SH-SY5Y (cell line): Measurements from ENCODE around the gene ATAD2B.

ENCODE experiments used
- GATA2 ChIP-seq: IDR thresholded peaks from 2 replicates; pipeline ENCODE4 v1.6.1; 2011; ENCODE audit warnings: mild to moderate bottlenecking, low read depth, low read length
- GATA3 ChIP-seq: IDR thresholded peaks from 2 replicates; pipeline ENCODE4 v1.6.1; 2011; ENCODE audit warnings: low read depth, mild to moderate bottlenecking, low read length, moderate library complexity

Gene ATAD2B

GRCh38 chr2:23836971-23837565, 89.9 kb downstream of the ATAD2B start:
- TF ChIP-seq GATA3 (no peak), GATA2 (no peak)

DNA sequence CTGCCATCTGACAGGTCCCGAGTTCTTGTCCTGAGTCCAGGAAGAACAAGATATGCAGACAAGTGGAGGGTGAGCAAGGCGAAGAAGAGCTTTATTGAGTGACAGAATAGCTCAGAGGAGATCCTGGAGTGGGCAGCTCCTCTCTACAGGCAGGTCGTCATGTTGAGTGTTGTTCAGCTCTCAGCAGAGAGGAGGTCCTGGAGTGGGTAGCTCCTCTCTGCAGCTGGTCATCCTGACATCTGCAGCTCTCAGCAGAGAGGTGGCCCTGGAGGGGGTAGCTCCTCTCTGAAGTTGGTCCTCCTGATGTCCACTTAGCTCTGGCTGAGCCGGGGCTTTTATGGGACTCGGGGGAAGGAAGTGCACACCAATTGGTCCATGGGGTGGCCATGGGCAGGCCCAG, 90.4 kb downstream of the ATAD2B start:
- TF ChIP-seq GATA3 (no peak), GATA2 (no peak)

- TF ChIP-seq GATA3, result no peak
- no peak for TF ChIP-seq GATA2
Measured at GRCh38 chr2:23835988-23836387, 90.9 kb downstream of the ATAD2B start.

- TF ChIP-seq GATA3 (no peak), GATA2 (no peak)
Measured at GRCh38 chr2:23835423-23835822, 91.5 kb downstream of the ATAD2B start.

DNA sequence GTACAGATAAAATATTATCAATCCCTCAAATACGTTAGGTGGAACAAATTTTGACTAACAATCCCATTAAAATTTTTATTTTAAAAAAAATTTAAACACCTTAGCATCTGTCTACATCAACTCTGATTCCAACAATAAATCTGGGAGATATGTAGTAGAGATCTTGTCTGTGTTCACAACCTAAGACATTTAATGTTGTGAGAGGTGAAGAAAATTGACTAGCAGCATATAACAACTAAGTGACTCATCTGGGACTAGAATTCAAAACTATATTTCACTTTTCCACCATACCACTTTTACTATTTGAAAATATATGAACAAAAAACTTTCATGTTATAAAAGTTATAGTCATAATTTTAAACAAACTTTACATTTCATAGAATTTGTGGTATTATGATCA, 97.9 kb downstream of the ATAD2B start:
- TF ChIP-seq GATA2 (no peak), GATA3 (no peak)

DNA sequence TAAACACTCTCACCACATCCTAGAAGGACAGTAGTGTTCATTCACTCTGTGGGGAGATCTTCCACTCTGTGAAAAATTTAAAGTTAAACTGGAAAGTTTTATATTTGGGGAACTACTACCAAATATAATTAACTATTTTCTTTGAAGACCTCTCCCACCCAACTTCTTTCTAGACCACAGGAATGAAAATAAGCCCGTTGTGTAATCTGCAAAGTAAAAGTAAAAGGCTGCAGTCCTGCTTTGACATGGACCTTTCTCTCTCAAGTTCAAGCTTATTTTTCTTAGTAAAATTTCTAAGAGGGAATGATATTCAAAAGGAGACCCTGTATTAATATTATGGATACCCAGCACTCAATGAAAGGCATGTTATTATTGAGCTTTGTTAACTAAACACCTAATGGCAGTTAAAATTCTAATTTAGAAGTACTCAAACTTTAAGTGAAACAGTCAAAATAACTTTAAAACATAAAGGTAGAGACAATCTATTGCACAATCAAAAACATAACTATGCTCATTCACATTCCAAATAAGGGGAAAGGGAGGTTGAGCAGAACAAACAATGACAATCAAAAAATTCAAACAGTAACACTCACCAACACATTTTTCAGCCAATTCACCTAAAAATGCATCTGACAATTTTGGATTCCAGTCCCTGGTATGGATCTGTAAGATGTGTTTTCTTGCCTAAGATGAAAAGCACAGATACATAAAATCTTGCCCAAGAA, 98.5 kb downstream of the ATAD2B start:
- TF ChIP-seq GATA3 (no peak), GATA2 (no peak)

GRCh38 chr2:23827287-23827686, 99.6 kb downstream of the ATAD2B start:
- no peak for TF ChIP-seq GATA2
- no peak for TF ChIP-seq GATA3

GRCh38 chr2:23826771-23827170, 100.2 kb downstream of the ATAD2B start:
- TF ChIP-seq GATA3 (no peak), GATA2 (no peak)

GRCh38 chr2:23826040-23826439, 100.9 kb downstream of the ATAD2B start:
- TF ChIP-seq GATA3, result no peak

GRCh38 chr2:23824777-23825212, 102.1 kb downstream of the ATAD2B start:
- TF ChIP-seq GATA3 (no peak), GATA2 (no peak)

GRCh38 chr2:23823863-23824262, 103.1 kb downstream of the ATAD2B start:
- TF ChIP-seq GATA2 (no peak), GATA3 (no peak)

DNA sequence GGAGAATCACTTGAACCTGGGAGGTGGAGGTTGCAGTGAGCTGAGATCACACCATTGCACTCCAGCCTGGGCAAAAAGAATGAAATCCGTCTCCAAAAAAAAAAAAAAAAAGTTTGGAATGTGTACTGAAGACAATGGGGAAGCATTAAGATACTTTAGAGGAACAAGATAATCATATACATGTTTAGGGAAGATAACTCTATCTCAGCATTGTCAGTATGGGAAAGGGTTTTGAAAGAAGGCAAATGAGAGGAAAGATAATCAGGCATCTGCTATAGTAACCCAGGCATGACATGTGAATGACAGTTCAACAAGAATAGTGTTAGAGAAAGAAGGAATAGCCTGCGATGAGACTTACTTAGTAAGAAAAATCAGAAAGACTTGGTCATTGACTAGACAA, 112.0 kb downstream of the ATAD2B start:
- TF ChIP-seq GATA2, result no peak
- no peak for TF ChIP-seq GATA3

DNA sequence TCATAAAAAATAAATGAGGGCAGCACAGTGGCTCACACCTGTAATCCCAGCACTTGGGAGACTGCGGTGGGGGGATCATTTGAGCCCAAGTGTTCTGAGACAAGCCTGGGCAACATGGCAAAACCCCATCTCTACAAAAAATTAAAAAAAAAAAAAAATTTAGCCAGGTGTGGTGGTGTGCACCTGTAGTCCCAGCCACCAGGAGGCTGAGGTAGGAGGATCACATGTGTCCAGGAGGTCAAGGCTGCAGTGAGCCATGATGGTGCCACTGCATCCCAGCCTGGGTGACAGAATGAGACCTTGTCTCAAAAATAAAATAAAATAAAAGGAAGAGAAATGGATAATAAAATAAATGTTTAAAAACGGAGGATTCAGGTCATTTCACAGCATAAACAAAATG, 113.5 kb downstream of the ATAD2B start:
- TF ChIP-seq GATA2 (no peak), GATA3 (no peak)

DNA sequence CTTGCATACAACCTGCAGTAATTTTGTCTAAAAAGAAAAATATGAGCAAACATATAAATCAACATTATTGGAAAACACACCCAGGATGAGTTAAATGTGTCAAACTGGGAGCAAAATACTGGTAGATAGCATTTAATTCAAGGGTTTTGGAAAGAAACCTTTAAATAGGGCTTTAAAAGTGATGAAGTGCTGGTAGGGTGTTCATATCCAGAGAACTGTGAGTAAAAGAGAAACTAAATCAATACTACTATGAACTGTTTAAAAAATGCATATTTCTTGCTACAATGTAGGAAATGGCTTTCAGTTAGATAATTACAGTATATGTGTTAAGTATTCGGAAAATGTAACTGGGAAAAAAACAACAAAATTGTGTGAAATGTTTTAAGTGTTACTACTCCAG, 117.8 kb downstream of the ATAD2B start:
- TF ChIP-seq GATA2 (no peak), GATA3 (no peak)

DNA sequence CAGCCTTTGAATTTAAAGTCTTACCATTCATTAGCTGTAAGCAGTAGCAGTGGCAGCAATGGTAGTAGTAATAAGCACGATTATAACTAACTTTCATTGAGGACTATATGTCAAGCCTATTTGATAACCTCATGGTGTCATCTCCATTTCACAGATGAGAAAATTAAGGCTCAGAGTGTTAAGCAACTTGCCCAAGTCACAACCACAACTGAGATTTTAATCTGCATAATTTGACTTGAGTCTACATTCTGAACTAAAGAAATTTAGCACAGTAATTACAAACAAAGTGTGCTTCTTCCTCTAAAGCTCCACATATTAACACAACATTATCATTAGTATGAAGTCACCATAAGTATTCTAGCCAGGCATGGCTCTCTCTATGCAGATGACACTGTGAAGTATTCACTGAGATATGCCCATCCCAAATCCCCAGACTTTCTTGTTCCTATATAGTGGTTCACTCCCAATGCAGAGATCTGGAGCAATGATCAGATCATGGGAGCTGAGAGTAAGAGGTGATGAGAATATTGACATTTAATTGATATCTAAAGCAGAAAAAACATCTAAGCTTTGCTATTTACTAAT, 120.2 kb downstream of the ATAD2B start:
- no peak for TF ChIP-seq GATA3
- no peak for TF ChIP-seq GATA2

GRCh38 chr2:23806201-23806600, 120.7 kb downstream of the ATAD2B start:
- TF ChIP-seq GATA2 (no peak), GATA3 (no peak)
